AG09319 (cell line): ENCODE data around the gene KRTAP10-10.
"Not testable (repeated sequence)": the region's sequence is repeated elsewhere in the genome, so short reads cannot be mapped to it uniquely, and the experiment has no call there.

Experiments
- DNase-seq: peaks from one replicate; pipeline ENCODE4 v3.0.0-alpha.2; 2010; ENCODE audit warnings: low read depth; ENCODE audit errors: extremely low read depth
- CTCF ChIP-seq: IDR thresholded peaks from 2 replicates; pipeline ENCODE4 v1.5.1; 2011; ENCODE audit warnings: low read depth, mild to moderate bottlenecking, inconsistent platforms, low read length, moderate library complexity

The KRTAP10-10 gene

DNA sequence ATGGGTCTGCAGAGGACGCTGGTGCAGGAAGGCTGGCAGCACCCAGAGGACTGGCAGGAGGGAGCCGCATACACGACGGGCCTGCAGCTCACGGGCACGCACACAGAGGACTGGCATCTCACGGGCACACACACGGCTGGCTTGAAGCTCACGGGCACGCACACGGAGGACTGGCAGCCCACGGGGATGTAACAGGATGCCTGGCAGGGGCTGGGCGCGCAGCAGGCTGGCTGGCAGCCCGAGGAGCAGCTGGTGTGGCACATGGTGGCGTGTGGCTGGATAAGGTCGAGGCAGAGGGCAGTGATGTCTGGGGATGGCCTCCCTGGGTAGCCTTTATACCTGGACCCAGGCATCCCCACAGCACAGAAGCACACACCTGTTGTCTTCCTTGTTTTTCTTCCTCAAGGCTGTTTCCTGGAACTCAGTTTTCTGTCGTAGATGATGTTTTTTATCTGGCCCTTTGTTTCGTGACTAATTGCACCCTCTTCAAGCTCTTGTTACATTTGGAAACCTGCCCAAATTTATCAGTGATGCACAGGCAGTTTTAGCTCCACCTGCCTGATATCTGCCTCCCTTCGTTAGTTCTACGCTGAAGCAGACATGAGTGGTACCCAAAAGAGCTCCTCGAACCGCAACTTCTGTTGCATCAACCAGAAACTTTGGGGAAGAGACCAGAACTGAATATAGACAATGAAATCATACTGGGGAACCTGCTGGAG lies 44.9 kb downstream of the KRTAP10-10 start, which contains the start of gene KRTAP12-1:
Gene KRTAP12-1 (minus strand): TSS at position 303 of the 719 bp plus-strand sequence. CDS start 40 bp downstream, at position 263.
- TF ChIP-seq CTCF, result no peak
- DNase-seq, result no peak

GRCh38 chr21:44682580-44683151 lies 45.5 kb downstream of the KRTAP10-10 start:
- no peak for TF ChIP-seq CTCF
- no peak for DNase-seq

DNA sequence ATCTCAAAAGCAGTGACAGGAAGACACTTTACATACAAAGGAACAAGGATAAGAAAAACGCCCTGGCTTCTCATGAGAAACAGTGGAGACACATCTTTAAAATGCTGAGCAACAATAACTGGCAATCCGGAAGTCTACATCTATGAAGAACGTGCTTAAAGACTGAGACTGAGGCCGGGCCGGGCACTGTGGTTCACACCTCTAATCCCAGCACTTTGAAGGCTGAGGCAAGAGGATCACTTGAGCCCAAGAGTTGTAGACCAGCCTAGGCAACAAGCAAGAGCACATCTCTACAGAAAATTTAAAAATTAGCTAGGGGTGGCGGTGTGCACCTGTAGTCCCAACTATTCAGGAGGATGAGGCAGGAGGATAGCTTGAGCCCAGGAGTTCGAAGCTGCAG lies 46.9 kb downstream of the KRTAP10-10 start:
- TF ChIP-seq CTCF, result no peak
- DNase-seq, result no peak

GRCh38 chr21:44684483-44684882 lies 47.3 kb downstream of the KRTAP10-10 start:
- no peak for TF ChIP-seq CTCF
- DNase-seq, result no peak

DNA sequence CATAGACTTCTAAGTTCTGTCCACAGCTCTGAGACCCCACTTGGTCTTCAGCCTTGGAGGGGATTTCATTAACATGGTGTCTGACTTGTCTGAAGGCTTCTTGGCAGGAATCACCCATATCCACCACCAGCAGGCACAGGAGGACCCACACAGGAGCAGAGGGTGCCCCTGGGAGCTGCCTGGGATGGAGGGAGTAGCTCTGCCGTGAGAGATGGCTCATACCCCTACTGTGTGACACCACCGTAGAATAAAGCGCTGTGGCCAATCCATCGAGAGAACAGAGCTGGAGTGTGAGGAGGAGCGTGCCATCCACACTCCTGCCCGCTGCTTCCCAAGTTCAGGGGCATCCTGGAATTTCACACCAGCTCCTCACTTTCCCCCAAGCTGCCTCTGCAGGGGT lies 47.9 kb downstream of the KRTAP10-10 start:
- DNase-seq, result not testable (repeated sequence)

- no peak for DNase-seq
- no peak for TF ChIP-seq CTCF
Measured at GRCh38 chr21:44686000-44686781, 49.0 kb downstream of the KRTAP10-10 start.

DNA sequence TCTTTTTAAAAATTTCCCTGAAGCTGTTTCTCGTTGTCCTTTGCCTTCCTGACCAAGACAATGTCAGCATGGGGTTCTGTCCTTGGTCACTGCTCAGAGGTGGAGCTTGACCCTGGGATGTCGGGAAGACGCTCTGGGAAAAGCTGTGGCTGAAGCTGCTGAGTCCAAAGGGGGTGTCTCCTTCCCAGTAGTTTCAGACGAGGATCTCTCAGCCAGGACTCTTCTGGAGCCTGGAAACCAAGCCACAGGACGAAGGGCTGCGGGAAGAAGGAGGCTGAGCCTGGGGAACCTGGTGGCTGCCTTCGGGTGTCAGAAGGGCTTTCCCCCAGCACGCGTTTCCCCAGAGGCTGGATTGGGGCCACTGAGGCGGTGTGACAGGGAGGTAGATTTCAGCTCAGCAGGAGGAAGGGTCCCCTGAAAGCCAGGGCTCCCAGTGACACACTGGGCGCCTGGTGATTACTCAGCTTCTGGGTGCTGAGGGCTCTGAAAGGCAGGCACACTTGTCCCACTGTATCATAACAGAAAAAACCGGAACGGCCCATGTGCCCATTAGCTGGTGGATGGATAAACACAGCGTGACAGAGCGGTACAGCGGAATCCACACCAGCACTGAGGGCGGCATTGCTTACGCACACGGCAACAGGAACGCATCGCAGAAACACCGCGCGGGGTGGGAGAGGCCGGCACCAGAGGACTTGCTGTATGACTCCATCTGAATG lies 49.8 kb downstream of the KRTAP10-10 start:
- DNase-seq, result no peak

More for the DNA sequence above, 49.8 kb downstream of the KRTAP10-10 start:
- TF ChIP-seq CTCF, result no peak
